SK-N-MC (cell line): Measurements from ENCODE around the gene NT5DC4.

Experiments used
- EZH2 ChIP-seq: fragments of 200-600 bp; sonication (generic); IDR thresholded peaks from one replicate; pipeline ENCODE4 v1.6.1; 2017; ENCODE audit warnings: antibody characterized with exemption
- FOXP2 ChIP-seq: optimal IDR thresholded peaks from 2 replicates; pipeline ENCODE3; 2011; ENCODE audit warnings: mild to moderate bottlenecking, moderate library complexity; ENCODE audit not compliant: insufficient read depth; ENCODE audit errors: extremely low read length, control extremely low read depth
- POLR2AphosphoS5 ChIP-seq: IDR thresholded peaks from 2 replicates; pipeline ENCODE4 v1.6.1; 2012; ENCODE audit warnings: mild to moderate bottlenecking, low read depth, low read length, borderline replicate concordance

DNA sequence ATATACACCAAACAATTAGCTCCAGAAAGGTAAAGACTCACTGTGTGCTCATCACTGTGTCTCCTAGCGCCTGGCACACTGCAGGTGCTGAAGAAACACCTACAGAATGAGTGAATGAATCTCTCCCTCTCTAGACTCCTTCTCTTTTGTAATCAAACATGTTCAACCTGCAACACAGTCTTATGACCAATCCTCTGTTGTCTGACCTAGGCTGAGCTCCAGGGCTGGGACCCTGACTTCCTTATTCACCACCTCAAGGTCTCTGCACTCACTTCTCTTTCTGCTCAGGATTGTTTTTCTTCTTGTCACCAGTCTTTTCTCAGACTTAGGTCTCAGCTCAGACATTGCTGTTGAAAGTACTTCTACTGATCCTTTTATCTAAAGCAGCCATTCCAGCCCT, 33.7 kb downstream of the NT5DC4 start:
- TF ChIP-seq POLR2AphosphoS5 (no peak), EZH2 (no peak), FOXP2 (no peak)
